Mesodermal cell (in vitro differentiated cells): ENCODE results near the gene WDR41.
"Not testable (repeated sequence)": the region's sequence is repeated elsewhere in the genome, so short reads cannot be mapped to it uniquely, and the experiment has no call there.

ENCODE experiments used
- H3K27ac ChIP-seq: 2 replicates; pipeline ENCODE4 v1.7.0; 2013; ENCODE audit warnings: mild to moderate bottlenecking, low read depth, low read length, moderate library complexity; ENCODE audit not compliant: severe bottlenecking
- H3K36me3 ChIP-seq: 2 replicates; pipeline ENCODE4 v1.7.1; 2013; ENCODE audit warnings: mild to moderate bottlenecking, low read length, moderate library complexity; ENCODE audit not compliant: control insufficient read depth, insufficient read depth
- H3K4me1 ChIP-seq: one replicate; pipeline ENCODE4 v1.7.1; 2013; ENCODE audit warnings: mild to moderate bottlenecking, low read length; ENCODE audit not compliant: insufficient read depth, control insufficient read depth, poor library complexity, severe bottlenecking
- H3K4me3 ChIP-seq: 2 replicates; pipeline ENCODE4 v1.7.0; 2013; ENCODE audit warnings: low read length, control low read depth, mild to moderate bottlenecking; ENCODE audit not compliant: insufficient read depth, poor library complexity, severe bottlenecking; ENCODE audit errors: extremely low read depth
- H3K9me3 ChIP-seq: 2 replicates; pipeline ENCODE4 v1.7.1; 2013; ENCODE audit warnings: mild to moderate bottlenecking, low read length, moderate library complexity; ENCODE audit not compliant: control insufficient read depth
- WGBS, 2 experiments: methylation state at CpG; one replicate each; pipeline ENCODE4 v1.1.5; 2013; ENCODE audit warnings: missing lambda C conversion rate in 2 of 2; ENCODE audit not compliant: insufficient coverage in 2 of 2; 5-methylcytosine and 5-hydroxymethylcytosine counted together

Gene WDR41

GRCh38 chr5:77390795-77391194 lies 101.3 kb downstream of the WDR41 start:
- H3K9me3 ChIP-seq, result no peaks in the 10 kb centered on the region

GRCh38 chr5:77390221-77390620 lies 101.9 kb downstream of the WDR41 start:
- WGBS, 2 experiments, result 85% methylated on average over 3 of the region's 3 CpGs; no CpG with 5 or more reads in 1 of the 2 experiments
- Histone ChIP-seq H3K27ac (no peak overlapping the region), H3K4me1 (no peaks in the 10 kb centered on the region), H3K36me3 (no peaks in the 10 kb centered on the region), H3K9me3 (no peaks in the 10 kb centered on the region), H3K4me3 (no peak overlapping the region)

More at GRCh38 chr5:77390795-77391194, 101.3 kb downstream of the WDR41 start:
- 88 to 100% methylated on average over 1 of the region's 2 CpGs for WGBS, 2 experiments
- Histone ChIP-seq H3K36me3 (no peaks in the 10 kb centered on the region), H3K4me1 (no peaks in the 10 kb centered on the region), H3K4me3 (no peak overlapping the region), H3K27ac (no peak overlapping the region)

- H3K9me3 ChIP-seq, result no peaks in the 10 kb centered on the region
- 100% methylated on average over 1 of the region's 2 CpGs for WGBS, 2 experiments
- no peaks in the 10 kb centered on the region for H3K36me3 ChIP-seq
- H3K4me3 ChIP-seq, result no peak overlapping the region
- no peaks in the 10 kb centered on the region for H3K4me1 ChIP-seq
- no peak overlapping the region for H3K27ac ChIP-seq
Measured at GRCh38 chr5:77389746-77390145, 102.4 kb downstream of the WDR41 start.

GRCh38 chr5:77386340-77386739 lies 105.8 kb downstream of the WDR41 start:
- WGBS, 2 experiments, result 80% methylated on average over 1 of the region's 1 CpG; no CpG with 5 or more reads in 1 of the 2 experiments
- H3K36me3 ChIP-seq, H3K9me3 ChIP-seq, H3K4me1 ChIP-seq, H3K4me3 ChIP-seq, H3K27ac ChIP-seq: not testable (repeated sequence)

- not testable (repeated sequence) for H3K4me1 ChIP-seq, H3K36me3 ChIP-seq, H3K4me3 ChIP-seq, H3K9me3 ChIP-seq, H3K27ac ChIP-seq
- 100% methylated on average over 1 of the region's 2 CpGs; no CpG with 5 or more reads in 1 of the 2 experiments for WGBS, 2 experiments
Measured at GRCh38 chr5:77383336-77383735, 108.8 kb downstream of the WDR41 start.
